Measurements from ENCODE around the gene SBK2.

- TF ChIP-seq EZH2 (IDR thresholded peaks at IDR 0.05; ENCODE audit: low read length, unreplicated experiment), result no peak
- no peak for TF ChIP-seq CTCF (conservative IDR thresholded peaks at IDR 0.05; ENCODE audit: low read depth, low read length)
- no peak for TF ChIP-seq EZH2phosphoT487 (IDR thresholded peaks at IDR 0.05; ENCODE audit: borderline replicate concordance, low read length)
Observed at GRCh38 chr19:55546822-55547614, 10.1 kb upstream of the SBK2 start.
